ENCODE measurements around the gene NAA35.

Gene NAA35

GRCh38 chr9:86069206-86069869, 128.4 kb downstream of the NAA35 start:
- DNase-seq = no peak

Measured in DMS79 (cell line).